GM18511 (cell line): ENCODE results near the gene TYSND1.
A peak's percentile ranks its signal among the peaks of the same experiment; 100 is the strongest.
"Not testable (repeated sequence)": the region's sequence is repeated elsewhere in the genome, so short reads cannot be mapped to it uniquely, and the experiment has no call there.

Experiments
- ATAC-seq: cut with Tn5 transposase; IDR thresholded peaks from one replicate; pipeline ENCODE4 v1.9.1; 2021; ENCODE audit warnings: mild to moderate bottlenecking, moderate library complexity; ENCODE audit not compliant: unreplicated experiment

The TYSND1 gene

DNA sequence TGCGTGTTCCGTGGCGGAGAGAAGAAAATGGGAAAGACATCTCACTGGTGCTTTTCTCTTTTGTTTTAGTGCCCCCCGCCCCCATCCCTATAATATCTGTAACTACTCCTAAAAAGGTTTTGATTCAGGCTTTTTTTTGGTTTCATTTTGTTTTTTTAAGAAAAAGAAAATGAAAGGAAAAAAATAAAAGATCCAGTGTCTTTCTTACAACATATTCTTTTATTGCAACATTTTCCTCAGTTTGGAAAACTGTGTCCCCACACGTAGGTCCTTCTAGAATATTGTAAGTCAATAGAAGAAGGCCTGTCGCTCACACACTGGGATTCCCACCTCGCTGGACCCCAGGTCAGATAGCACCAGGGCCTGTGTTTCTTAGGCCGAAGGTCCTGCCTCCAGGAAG, 34.4 kb downstream of the TYSND1 start:
- no peak for ATAC-seq

DNA sequence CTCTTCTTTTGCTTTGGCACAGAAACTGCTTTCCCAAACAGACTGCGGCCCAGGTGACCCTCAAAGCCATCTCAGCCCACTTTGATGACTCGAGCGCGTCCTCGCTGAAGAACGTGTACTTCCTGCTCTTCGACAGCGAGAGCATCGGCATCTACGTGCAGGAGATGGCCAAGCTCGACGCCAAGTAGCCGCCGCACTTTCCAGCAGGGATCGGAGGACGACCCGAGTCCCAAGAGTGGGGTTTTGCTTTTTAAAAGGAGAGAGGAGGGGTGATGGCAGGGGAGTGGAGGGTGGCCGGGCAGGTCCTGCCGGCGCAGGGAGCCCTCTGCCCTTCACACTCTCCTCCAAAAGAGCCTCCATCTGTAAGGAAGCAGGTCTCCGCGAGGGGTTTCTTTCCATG, 35.0 kb downstream of the TYSND1 start:
- ATAC-seq, result no peak

DNA sequence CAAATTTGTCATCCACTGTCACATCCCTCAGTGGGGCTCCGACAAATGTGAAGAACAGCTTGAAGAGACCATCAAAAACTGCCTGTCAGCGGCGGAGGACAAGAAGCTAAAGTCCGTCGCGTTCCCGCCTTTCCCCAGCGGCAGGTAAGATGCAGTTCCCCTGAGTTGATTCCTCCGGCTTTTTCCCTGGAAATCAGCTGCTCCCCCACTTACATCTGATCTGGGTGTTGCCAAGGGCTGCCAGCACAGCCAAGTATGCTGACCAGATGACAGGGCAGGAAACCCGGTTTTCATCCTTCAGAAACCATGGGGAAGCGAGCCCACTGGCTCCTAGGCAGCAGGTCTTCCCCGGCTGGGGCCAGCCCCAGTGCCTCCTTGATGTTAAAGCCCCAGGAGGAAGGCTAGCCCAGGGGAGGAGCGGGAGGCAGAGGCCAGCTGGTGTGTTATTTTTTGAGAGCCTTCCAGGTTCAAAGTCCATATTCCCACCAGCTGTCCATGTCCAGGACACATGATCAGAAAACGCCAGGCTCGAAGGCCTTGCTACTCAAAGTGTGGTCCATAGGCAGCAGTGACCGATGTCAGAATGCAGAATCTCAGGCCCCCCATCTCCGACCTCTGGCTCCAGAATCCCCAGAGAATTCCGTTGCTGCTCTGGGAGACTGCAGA, 37.3 kb downstream of the TYSND1 start:
- no peak for ATAC-seq

DNA sequence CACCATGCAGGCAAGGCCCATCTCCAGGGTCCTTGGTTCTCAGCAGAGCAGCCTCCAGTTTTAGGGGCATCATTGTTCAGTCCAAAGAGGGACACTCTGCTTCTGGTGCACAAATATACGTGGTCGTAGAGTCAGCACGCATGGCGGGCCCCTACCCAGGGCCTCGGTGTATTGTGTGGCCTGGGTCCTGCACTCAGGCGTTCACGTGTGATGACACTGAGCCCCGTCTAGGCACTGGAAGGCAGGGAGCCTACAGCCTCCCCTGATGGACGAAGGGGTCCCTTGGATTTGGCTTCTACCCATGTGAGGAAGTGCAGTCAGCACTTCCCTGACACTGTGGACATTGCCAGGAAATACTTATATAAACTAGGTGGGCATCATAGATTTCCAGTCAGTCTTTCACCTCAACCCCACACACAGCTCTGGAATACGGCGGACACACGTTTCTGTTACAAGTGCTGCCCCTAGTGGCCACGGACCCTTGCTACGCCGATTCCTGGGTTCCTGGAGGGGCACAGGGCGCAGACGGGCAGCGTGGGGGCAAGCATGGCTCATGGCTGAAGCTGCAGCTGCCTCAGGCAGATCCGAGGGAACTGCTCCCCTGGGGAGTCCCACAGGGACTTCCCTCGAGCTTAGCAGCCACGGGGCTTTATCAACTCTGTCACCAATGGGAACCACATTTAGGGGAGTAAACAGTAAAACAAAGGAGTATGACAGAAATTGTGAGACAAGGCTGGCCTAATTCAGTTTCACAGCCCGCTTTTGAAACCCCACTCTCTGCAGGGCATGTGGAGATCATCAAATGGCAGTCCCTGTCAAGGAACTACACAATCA, 39.3 kb downstream of the TYSND1 start:
- ATAC-seq, result peak; percentile 66

DNA sequence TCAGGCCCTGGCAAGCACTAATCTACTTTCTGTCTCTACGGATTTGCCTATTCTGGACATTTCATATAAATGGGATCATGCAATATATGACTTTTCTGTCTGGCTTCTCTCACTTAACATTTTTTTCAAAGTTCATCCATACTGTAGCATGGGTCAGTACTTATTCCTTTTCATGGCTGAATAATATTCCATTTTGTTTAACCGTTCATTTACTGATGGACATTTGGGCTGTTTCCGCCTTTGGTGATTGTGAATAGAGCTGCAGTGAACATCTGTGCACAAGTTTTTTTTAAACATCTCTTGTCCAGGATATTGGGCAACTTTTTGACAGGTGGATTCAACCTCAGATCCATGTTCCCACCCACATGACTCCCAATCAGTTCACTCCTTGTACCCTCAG, 44.8 kb downstream of the TYSND1 start:
- ATAC-seq, result no peak

DNA sequence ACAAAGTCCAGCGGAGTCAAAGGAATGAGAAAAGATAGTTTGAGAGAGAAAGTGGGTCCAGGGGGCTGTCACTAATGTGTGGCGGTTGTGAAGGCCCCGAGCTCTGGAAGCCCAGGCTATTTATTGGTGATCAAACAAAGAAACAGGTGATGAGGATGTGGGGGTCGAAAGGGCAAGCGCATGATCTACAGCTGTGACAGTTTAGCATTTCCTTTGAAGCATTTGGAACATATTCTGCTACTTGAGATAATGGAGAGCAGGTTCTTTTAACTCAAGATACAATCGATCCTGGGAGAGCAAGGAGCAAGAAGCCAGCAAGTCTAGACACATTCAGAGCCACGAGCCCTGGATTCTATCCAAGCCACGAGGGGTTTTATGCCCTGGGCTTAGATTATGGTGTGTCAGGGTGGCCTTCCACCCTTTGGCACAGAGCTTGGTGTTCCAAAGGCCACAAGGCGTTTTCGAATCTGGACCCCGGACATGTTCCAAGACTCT, 45.4 kb downstream of the TYSND1 start:
- not testable (repeated sequence) for ATAC-seq

DNA sequence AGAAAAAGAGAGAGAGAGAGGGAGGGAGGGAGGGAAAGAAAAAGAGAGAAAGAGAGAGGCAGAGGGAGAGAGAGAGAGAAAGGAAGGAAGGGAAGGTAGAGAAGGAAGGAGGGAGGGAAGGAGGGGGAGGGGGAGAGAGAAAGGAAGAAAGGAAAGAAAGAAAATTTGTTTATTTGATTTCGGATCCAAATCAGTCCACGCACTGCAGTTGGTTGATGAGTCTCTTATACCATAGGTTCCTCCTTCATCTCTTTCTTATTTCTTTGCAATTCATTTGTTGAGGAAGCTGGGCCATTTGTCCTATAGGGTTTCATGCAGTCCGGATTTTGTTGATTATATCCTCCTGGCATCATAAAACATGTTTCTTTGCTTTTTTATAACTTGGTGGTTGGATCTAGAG, 48.2 kb downstream of the TYSND1 start:
- no peak for ATAC-seq

DNA sequence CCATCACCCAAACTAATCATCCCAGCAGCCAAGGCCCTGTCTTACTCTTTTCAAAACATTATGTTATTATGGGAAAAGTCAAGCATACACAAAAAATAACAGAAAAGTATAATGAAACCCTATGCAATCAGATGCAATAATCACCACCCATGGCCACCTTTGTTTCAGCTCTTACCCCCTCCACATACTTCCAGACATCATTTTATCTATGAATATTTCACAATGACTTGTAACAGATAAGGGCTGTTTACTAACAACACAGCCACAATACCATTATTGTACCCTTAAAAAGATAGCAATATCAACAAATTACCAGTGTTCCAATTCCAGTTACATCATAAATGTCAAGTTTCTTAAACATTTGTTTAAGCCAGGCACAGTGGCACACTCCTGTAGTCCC, 49.0 kb downstream of the TYSND1 start:
- no peak for ATAC-seq

DNA sequence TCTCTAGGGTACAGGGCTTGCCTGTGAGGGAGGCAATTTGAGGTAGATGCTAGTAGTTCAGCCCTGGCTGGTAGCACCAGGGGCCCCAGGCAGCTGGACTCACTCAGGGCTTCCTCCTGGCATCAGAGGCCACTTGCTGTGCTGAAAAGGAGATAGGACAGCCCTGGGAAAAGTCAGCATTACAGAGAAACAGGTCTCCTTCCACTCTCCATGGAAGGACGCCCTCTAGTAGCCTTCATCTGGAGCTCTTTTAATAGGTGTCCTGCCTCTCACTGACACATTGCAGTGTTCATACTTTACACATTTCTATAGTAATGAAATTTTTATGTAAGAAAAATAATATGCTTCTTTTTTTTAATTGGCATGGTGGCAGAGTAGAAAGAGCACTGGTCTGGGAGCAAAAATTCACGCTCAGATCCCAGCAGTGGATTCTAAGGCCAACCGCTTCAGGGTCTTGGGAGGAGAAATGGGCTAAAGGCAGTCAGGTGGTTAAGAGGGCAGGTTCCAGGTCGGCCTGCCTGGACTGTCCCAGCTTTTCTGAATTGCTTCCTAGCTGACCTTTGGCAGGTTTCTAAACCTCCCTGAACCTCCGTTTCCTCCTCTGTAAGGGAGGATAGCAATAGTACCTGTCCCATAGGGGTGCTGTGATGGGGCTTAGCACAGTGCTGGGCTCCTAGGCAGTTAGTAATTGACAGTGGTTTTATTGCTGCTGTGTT, 49.6 kb downstream of the TYSND1 start:
- no peak for ATAC-seq

DNA sequence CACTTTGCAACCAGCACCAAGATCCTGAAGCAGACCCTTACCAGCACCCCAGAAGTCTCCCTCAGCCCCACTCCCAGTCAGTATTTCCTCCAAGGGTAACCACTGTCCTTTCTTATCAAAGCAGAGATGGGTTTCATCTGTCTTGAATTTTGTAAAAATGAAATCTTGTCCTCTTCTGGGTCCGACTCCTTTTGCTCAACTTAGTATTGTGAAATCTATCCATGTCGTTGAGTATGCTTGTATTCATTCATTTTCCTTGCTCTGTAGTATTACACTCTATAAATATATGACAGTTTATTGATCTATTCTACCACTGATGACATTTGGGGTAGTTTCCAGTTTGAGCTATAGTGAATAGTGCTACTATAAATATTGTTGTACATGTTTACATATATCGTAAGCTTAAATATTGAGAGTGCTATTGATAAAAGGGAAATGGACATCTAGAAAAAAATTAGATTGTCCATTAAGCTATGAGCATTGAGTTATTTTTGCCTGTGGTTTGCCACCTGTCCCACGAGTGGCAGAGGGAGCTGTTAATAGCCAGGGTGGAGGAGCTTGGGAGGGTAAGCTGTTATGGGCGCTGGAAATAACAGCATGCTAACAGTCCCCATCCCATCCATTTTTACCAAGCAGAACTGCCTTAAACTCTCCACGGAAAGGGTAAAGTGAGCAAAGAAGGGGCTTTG, 50.3 kb downstream of the TYSND1 start:
- ATAC-seq, result no peak

DNA sequence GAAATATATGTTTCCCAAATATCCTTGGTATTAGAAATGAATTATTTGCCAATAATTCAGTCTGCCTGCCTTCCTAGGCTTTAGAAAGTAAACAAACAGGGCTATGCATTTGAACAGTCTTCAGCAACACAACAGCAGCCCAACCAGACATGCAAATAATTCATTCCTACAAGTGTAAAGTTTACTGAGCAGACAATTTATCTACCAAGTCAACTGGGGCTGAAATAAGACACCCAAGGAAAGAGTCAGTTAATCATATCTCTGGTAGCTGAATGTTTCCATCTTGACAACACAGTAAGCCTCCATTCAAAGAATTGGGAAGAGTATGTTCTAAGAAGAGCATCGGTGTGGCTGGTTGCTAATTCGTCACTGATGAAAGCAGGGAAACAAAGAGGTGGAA, 52.2 kb downstream of the TYSND1 start:
- no peak for ATAC-seq

DNA sequence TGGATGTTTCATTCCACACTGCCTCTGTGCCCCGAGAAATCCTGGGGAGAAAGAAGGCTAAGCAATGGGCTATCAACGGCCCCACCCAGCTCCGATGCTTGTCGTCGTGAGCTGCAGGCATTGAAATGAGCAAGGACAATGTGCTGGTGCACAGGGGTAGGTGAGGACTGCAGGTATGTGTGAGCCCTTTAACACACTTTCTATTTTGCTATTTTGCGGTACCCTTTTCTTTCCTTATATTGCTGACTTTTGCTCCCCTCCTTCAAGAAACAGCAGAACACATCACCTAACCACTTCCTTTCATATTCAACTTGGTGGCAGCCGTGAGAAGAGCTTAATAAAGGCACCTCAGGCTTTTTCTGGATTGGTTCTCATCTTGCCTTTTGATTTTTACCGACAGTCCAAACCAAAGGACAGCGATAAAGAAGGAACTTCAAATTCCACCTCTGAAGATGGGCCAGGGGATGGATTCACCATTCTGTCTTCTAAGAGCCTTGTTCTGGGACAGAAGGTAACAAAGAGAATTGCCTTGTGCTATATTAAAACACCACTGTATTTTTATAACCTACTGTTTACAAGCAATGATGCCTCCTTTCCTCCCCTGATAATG, 53.1 kb downstream of the TYSND1 start:
- ATAC-seq, result no peak

DNA sequence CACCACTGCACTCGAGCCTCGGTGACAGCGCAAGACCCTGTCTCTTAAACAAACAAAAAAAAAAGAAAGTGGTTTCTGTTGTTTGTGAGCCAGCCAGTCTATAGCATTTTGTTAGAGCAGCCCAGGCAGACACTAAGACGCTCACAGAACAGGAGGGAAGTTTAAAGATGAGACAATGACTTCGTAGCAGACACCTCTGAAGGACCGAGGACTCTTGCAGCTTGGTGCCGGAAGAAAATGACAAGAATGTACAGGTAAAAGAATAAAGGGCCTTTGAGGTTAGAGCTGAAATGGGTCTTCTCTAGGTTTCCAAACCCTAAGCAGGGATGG, 54.1 kb downstream of the TYSND1 start:
- ATAC-seq, result no peak

DNA sequence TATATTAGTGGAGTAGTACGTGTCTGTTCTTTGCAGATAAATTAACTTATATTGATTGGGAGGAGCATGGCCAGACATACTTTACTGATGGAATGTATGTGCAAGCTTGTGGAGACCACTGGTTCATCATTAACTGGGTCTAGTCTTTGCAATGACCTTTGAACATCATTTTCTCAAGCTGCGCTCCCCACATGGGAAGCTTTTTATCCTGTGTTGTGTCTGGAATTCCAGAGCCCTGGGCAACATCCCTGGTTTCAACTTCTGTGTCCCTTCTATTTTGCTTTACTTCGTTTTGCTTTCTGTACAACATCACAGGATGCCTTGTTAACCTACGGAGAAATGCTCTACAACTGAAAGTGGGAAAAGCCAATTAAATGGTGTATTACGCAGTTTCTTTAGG, 55.5 kb downstream of the TYSND1 start:
- no peak for ATAC-seq

DNA sequence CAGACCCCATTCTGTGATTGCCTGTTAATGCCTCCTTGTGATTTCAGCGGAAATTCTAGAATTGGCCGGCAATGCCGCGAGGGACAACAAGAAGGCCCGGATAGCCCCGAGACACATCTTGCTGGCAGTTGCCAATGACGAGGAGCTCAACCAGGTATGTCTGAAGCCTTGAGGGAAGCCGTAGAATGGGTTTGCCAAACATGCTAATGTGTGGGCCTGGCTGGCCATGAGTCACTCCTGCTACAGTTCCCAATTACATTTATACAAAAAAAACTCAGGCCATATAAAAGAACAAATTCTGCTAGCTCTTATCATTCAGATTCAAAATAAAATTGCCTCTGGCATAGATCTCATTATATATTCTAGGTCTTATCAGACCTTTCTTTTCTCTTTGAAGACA, 56.5 kb downstream of the TYSND1 start:
- ATAC-seq, result no peak

DNA sequence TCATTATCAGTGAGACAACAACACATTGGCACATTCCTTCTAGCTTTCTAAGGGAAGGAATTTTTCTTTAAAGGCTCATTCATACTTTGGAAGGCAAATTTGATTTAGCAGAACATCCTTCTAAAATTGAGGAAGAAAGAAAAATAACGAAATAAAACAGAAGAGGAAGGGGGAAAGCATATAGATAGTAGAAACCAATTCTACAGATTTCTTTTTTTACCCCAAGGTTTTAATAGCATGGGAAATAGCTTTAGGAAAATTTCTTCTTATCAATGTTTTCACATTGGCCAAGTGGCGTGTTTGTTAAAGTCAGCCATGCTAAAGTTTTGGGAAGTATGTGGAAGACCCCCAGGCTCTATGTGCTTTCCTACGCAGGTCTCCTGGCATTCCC, 58.2 kb downstream of the TYSND1 start:
- no peak for ATAC-seq
